ENCODE data around the gene NR1H4. TPM values are rescaled to one million over a fixed set of nuclear protein-coding genes. Genes with fewer than 3 reads are reported as not detected.

The NR1H4 gene
- total RNA-seq, 1 donor, result not detected

Small RNA genes lying within 50 kb of the gene (small RNA-seq; reads per million reads assigned to genes)
- gene AC010200.2, result not detected

Other genes starting within 250 kb of the NR1H4 start
- 0.27 TPM for gene DEPDC4, start 206.8 kb upstream of the NR1H4 start, total RNA-seq
- 18.0 TPM for gene SCYL2, start 206.7 kb upstream of the NR1H4 start, total RNA-seq
- gene SLC17A8, start 116.8 kb upstream of the NR1H4 start, total RNA-seq, result not detected
- gene GAS2L3, start 99.8 kb downstream of the NR1H4 start, total RNA-seq, result 0.81 TPM

Data from hematopoietic multipotent progenitor cell (in vitro differentiated cells).